OCI-LY1 (cell line): ENCODE measurements around the gene DPP9.

Experiments used
- H2AFZ ChIP-seq: fragments of 200-600 bp; sonication (generic), shearing (Covaris generic); 2 replicates; pipeline ENCODE4 v1.6.0; 2014; ENCODE audit warnings: antibody characterized with exemption, mild to moderate bottlenecking, low read length
- H3F3A ChIP-seq: fragments of 200-600 bp; sonication (generic), shearing (Covaris generic); 2 replicates; pipeline ENCODE4 v1.6.0; 2014; ENCODE audit warnings: mild to moderate bottlenecking, antibody characterized with exemption, low read length, moderate library complexity; ENCODE audit not compliant: insufficient read depth
- H3K27ac ChIP-seq: fragments of 200-600 bp; sonication (generic); 2 replicates; pipeline ENCODE4 v1.5.1; 2014; ENCODE audit warnings: low read length, mixed run types, mild to moderate bottlenecking, low read depth; ENCODE audit not compliant: poor library complexity, severe bottlenecking
- H3K27me3 ChIP-seq: fragments of 200-600 bp; sonication (generic); 2 replicates; pipeline ENCODE4 v1.6.0; 2014; ENCODE audit warnings: antibody characterized with exemption, mild to moderate bottlenecking, low read length, moderate library complexity; ENCODE audit not compliant: insufficient read depth
- H3K36me3 ChIP-seq: fragments of 200-600 bp; sonication (generic); 2 replicates; pipeline ENCODE4 v1.6.1; 2014; ENCODE audit warnings: mild to moderate bottlenecking, antibody characterized with exemption, low read length, moderate library complexity, mixed read lengths; ENCODE audit not compliant: insufficient read depth
- H3K4me1 ChIP-seq: fragments of 200-600 bp; sonication (generic); 2 replicates; pipeline ENCODE4 v1.5.1; 2014; ENCODE audit warnings: mild to moderate bottlenecking, low read length, moderate library complexity; ENCODE audit not compliant: insufficient read depth, severe bottlenecking
- H3K4me2 ChIP-seq: fragments of 200-600 bp; sonication (generic), shearing (Covaris generic); 2 replicates; pipeline ENCODE4 v1.6.1; 2014; ENCODE audit warnings: low read length
- H3K4me3 ChIP-seq: fragments of 200-600 bp; sonication (generic); 2 replicates; pipeline ENCODE4 v1.5.1; 2014; ENCODE audit warnings: low read length, low read depth, mild to moderate bottlenecking, mixed read lengths; ENCODE audit not compliant: poor library complexity, severe bottlenecking
- H3K79me2 ChIP-seq: fragments of 200-600 bp; shearing (Covaris generic); 2 replicates; pipeline ENCODE4 v1.6.1; 2016; ENCODE audit warnings: mixed run types, low read length, mixed read lengths; ENCODE audit not compliant: insufficient read depth
- H3K9ac ChIP-seq: fragments of 200-600 bp; sonication (generic), shearing (Covaris generic); 2 replicates; pipeline ENCODE4 v1.6.1; 2014; ENCODE audit warnings: mild to moderate bottlenecking, low read length, mixed read lengths
- H3K9me2 ChIP-seq: fragments of 200-600 bp; sonication (generic), shearing (Covaris generic); 2 replicates; pipeline ENCODE4 v1.6.1; 2014; ENCODE audit warnings: low read depth, mild to moderate bottlenecking, low read length, mixed read lengths
- H3K9me3 ChIP-seq: fragments of 200-600 bp; shearing (Covaris generic); 2 replicates; pipeline ENCODE4 v1.6.1; 2014; ENCODE audit warnings: low read length, mixed read lengths
- H4K20me1 ChIP-seq: fragments of 200-600 bp; sonication (generic), shearing (Covaris generic); 2 replicates; pipeline ENCODE4 v1.6.0; 2016; ENCODE audit warnings: mild to moderate bottlenecking, low read length; ENCODE audit not compliant: insufficient read depth
- CTCF ChIP-seq: fragments of 200-600 bp; sonication (generic), shearing (Covaris generic); IDR thresholded peaks from 2 replicates; pipeline ENCODE4 v1.5.1; 2017; ENCODE audit warnings: mild to moderate bottlenecking, antibody characterized with exemption, low read length, moderate library complexity, mixed read lengths
- EZH2 ChIP-seq: fragments of 200-600 bp; sonication (generic), shearing (Covaris generic); IDR thresholded peaks from 2 replicates; pipeline ENCODE4 v1.8.0; 2017; ENCODE audit warnings: borderline replicate concordance, mixed run types, mild to moderate bottlenecking, antibody characterized with exemption, low read length, moderate library complexity, mixed read lengths

DPP9 gene

DNA sequence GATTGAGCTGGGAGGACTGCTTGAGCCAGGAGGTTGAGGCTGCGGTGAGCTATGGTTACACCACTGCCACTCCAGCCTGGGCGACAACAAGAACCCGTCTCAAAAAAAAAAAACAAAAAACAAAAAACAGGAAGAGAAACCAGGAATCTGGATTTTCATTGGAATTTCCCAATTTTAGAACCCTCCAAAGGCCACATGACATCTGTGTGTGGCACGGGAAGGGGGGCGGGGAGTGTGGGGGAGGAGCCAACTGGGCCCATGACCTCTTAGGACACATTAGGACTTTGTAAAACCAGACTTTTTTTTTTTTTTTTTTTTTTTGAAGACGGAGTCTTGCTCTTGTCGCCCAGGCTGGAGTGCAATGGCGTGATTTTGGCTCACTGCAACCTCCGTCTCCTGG, 32.3 kb downstream of the DPP9 start:
- Histone ChIP-seq H3K9me2 (no peaks in the 10 kb centered on the region), H3K4me2 (no peak overlapping the region), H4K20me1 (no peaks in the 10 kb centered on the region), H3K4me3 (no peak overlapping the region), H3K4me1 (no peaks in the 10 kb centered on the region), H3F3A (no peaks in the 10 kb centered on the region), H3K9me3 (no peaks in the 10 kb centered on the region), H2AFZ (no peak overlapping the region), H3K27me3 (no peaks in the 10 kb centered on the region), H3K27ac (no peak overlapping the region), H3K9ac (no peak overlapping the region), H3K36me3 (peaks cover 61% of the 10 kb centered on the region), H3K79me2 (no peaks in the 10 kb centered on the region)
- TF ChIP-seq EZH2 (no peak), CTCF (no peak)

DNA sequence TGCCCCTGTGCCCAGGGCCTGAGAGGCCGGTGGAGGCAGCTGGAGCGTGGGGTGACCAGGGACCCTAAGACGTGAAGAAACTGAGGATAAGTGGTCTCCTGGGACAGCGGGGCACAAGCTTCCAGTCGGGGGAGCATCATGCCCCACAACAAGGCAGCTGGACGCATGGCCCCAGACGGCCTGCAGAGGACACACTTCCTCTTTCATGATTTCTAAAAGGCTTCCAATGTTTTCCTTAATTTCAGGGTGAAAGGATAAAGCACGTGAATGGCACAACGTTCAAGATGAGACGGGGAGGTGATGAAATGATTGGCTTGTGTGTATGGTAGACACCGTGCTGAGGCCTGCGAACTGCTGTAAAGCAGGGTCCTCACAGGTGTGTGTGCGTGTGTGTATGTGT, 33.3 kb downstream of the DPP9 start:
- no peaks in the 10 kb centered on the region for H3K4me1 ChIP-seq
- H2AFZ ChIP-seq: no peak overlapping the region
- H3K27ac ChIP-seq: no peak overlapping the region
- peaks cover 60% of the 10 kb centered on the region for H3K36me3 ChIP-seq
- H3K79me2 ChIP-seq: no peaks in the 10 kb centered on the region
- H3K9me3 ChIP-seq: no peaks in the 10 kb centered on the region
- H3K4me2 ChIP-seq: no peak overlapping the region
- H3K27me3 ChIP-seq: no peaks in the 10 kb centered on the region
- no peak overlapping the region for H3K4me3 ChIP-seq
- TF ChIP-seq EZH2 (no peak), CTCF (no peak)
- no peak overlapping the region for H3K9ac ChIP-seq
- H3K9me2 ChIP-seq: no peaks in the 10 kb centered on the region
- H3F3A ChIP-seq: no peaks in the 10 kb centered on the region
- no peaks in the 10 kb centered on the region for H4K20me1 ChIP-seq

DNA sequence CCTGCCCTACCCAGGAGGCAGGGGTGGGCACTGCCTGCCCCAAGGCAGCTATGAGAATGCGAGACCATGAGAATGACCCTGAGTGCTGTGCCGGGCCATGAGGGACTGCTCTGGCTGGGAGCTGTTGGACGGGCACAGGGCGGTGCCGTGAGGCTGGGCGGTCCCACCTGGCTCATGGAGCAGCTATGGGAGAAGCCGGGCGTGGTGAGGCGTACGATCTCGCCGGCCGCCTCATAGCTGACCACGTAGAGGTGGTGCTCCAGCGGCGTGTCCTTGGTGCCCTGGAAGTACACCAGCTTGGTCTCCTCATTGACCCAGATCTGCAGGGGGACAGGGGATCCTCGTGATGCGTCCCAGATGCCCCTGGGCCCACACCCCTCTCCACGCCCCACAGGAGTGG, 34.2 kb downstream of the DPP9 start:
- Histone ChIP-seq H3K4me1 (no peaks in the 10 kb centered on the region), H4K20me1 (no peaks in the 10 kb centered on the region), H3K4me3 (no peak overlapping the region), H3F3A (no peaks in the 10 kb centered on the region), H2AFZ (no peak overlapping the region), H3K27me3 (no peaks in the 10 kb centered on the region), H3K4me2 (no peak overlapping the region), H3K9me2 (no peaks in the 10 kb centered on the region), H3K27ac (no peak overlapping the region), H3K9me3 (no peaks in the 10 kb centered on the region), H3K36me3 (peaks cover 50% of the 10 kb centered on the region), H3K9ac (no peak overlapping the region), H3K79me2 (no peaks in the 10 kb centered on the region)
- TF ChIP-seq CTCF: no peak
- no peak for TF ChIP-seq EZH2
